Endothelial cell of umbilical vein (primary cell): ENCODE results near the gene KMT5B. TPM values are rescaled to one million over a fixed set of nuclear protein-coding genes. Genes with fewer than 3 reads are reported as not detected.

Source experiments
- BruUV-seq: library from RNA; stranded (reverse); fragments of 400-500 nt; replicated peaks from 2 replicates; lab custom pipeline; 2021; lab: Mats Ljungman, UMichigan
- CTCF ChIA-PET: fragments of 300-600, 350-600 bp; sonication (Branson Sonifier 250); formaldehyde crosslinking; loops from one replicate; lab custom pipeline; 2021; ENCODE audit warnings: antibody characterized with exemption, inconsistent platforms; lab: Charles Lee
- POLR2A ChIA-PET: fragments of 300-600, 350-600 bp; sonication (Branson Sonifier 250); formaldehyde crosslinking; loops from one replicate; lab custom pipeline; 2021; ENCODE audit warnings: antibody characterized with exemption, inconsistent platforms; lab: Charles Lee
- DNase-seq: peaks from one replicate; pipeline ENCODE4 v3.0.0-alpha.2; 2011; ENCODE audit warnings: low read depth, low spot score
- FAIRE-seq: peaks from 2 replicates; lab custom pipeline; 2011; peaks lifted over from hg19 to GRCh38; lab: Jason Lieb, UNC
- H2AFZ ChIP-seq: 2 replicates; pipeline ENCODE4 v1.6.0; 2012; ENCODE audit warnings: low read depth, low read length, control low read depth, inconsistent platforms
- H3K27ac ChIP-seq: 2 replicates; pipeline ENCODE4 v1.5.1; 2011; ENCODE audit warnings: low read depth, mild to moderate bottlenecking, control low read depth, low read length, moderate library complexity; ENCODE audit not compliant: insufficient read depth
- H3K27me3 ChIP-seq, 2 experiments: 2 replicates each; pipeline versions ENCODE4 v1.6.0 to v1.6.1; 2011; ENCODE audit warnings: low read length in 2 of 2, mixed read lengths in 1 of 2; ENCODE audit not compliant: control insufficient read depth in 2 of 2, insufficient read depth in 2 of 2
- H3K36me3 ChIP-seq, 2 experiments: 2 replicates in 1 of 2; 3 replicates in 1 of 2; pipeline ENCODE4 v1.5.1; 2011; ENCODE audit warnings: low read length in 2 of 2, mild to moderate bottlenecking in 1 of 2, moderate library complexity in 1 of 2; ENCODE audit not compliant: control insufficient read depth in 2 of 2, insufficient read depth in 2 of 2; ENCODE audit errors: extremely low read depth in 1 of 2
- H3K4me1 ChIP-seq: 3 replicates; pipeline ENCODE4 v1.5.1; 2011; ENCODE audit warnings: mild to moderate bottlenecking, low read length; ENCODE audit not compliant: control insufficient read depth, insufficient read depth; ENCODE audit errors: extremely low read depth
- H3K4me2 ChIP-seq: 2 replicates; pipeline ENCODE4 v1.6.1; 2011; ENCODE audit warnings: low read length, control low read depth, mixed read lengths; ENCODE audit not compliant: insufficient read depth
- H3K4me3 ChIP-seq, 3 experiments: fragments of 200-600 bp in 1 of 3; sonication (generic), shearing (Covaris generic) in 1 of 3; replicated peaks in 1 of 3; 2 replicates each; pipeline ENCODE4 v1.5.1; 2011 to 2016; ENCODE audit warnings: control low read depth in 3 of 3, low read length in 3 of 3, mild to moderate bottlenecking in 2 of 3, inconsistent platforms in 1 of 3, low read depth in 1 of 3, moderate library complexity in 1 of 3; ENCODE audit not compliant: insufficient read depth in 1 of 3
- H3K79me2 ChIP-seq: 2 replicates; pipeline ENCODE4 v1.6.0; 2012; ENCODE audit warnings: low read length, inconsistent platforms; ENCODE audit not compliant: control insufficient read depth, insufficient read depth
- H3K9ac ChIP-seq: replicated peaks from 2 replicates; pipeline ENCODE3; 2011; ENCODE audit warnings: low read length, control low read depth; ENCODE audit not compliant: insufficient read depth; ENCODE audit errors: extremely low read depth
- H3K9me1 ChIP-seq: replicated peaks from 3 replicates; pipeline ENCODE4 v1.6.0; 2011; ENCODE audit warnings: mild to moderate bottlenecking, low read length; ENCODE audit not compliant: control insufficient read depth, insufficient read depth; ENCODE audit errors: extremely low read depth
- H3K9me3 ChIP-seq: replicated peaks from 2 replicates; pipeline ENCODE4 v1.5.1; 2012; ENCODE audit warnings: low read length, inconsistent platforms; ENCODE audit not compliant: control insufficient read depth, insufficient read depth
- H4K20me1 ChIP-seq: replicated peaks from 2 replicates; pipeline ENCODE3; 2011; ENCODE audit warnings: mild to moderate bottlenecking, low read length; ENCODE audit not compliant: control insufficient read depth, insufficient read depth; ENCODE audit errors: extremely low read depth
- EZH2 ChIP-seq: IDR thresholded peaks from 2 replicates; pipeline ENCODE4 v1.6.1; 2012; ENCODE audit warnings: borderline replicate concordance, low read depth, mild to moderate bottlenecking, moderate library complexity, low read length, inconsistent platforms; ENCODE audit not compliant: severe bottlenecking
- FOS ChIP-seq: IDR thresholded peaks from 2 replicates; pipeline ENCODE4 v1.6.1; 2011; ENCODE audit warnings: mild to moderate bottlenecking, low read length, moderate library complexity, borderline replicate concordance; ENCODE audit not compliant: insufficient read depth
- GATA2 ChIP-seq: IDR thresholded peaks from 2 replicates; pipeline ENCODE4 v1.7.0; 2011; ENCODE audit warnings: low read depth, mild to moderate bottlenecking, moderate library complexity, mixed read lengths, low read length; ENCODE audit not compliant: insufficient read length, insufficient read depth
- JUN ChIP-seq: IDR thresholded peaks from 2 replicates; pipeline ENCODE4 v1.6.1; 2011; ENCODE audit warnings: borderline replicate concordance, low read depth; ENCODE audit not compliant: insufficient read length, insufficient read depth
- MYC ChIP-seq: IDR thresholded peaks from one replicate; pipeline ENCODE4 v1.6.1; 2011; ENCODE audit warnings: mild to moderate bottlenecking, low read depth, low read length
- POLR2A ChIP-seq: IDR thresholded peaks from 2 replicates; pipeline ENCODE4 v1.6.1; 2012; ENCODE audit warnings: low read depth, mild to moderate bottlenecking, control low read depth, low read length
- POLR2AphosphoS5 ChIP-seq: IDR thresholded peaks from 2 replicates; pipeline ENCODE4 v1.6.1; 2012; ENCODE audit warnings: low read depth, mild to moderate bottlenecking, control low read depth, low read length, moderate library complexity; ENCODE audit not compliant: insufficient read depth
- dilution Hi-C: fragments of 300-500 bp; cut with MboI; formaldehyde crosslinking; loops from one replicate; pipeline ENCODE4 v1.15.0; 2019; ENCODE audit warnings: low sequenced_read_pairs; ENCODE audit not compliant: extremely low pct_ligation_motif_present
- intact Hi-C: fragments of 100-400 bp; cut with micrococcal nuclease; formaldehyde crosslinking; loops from one replicate; pipeline ENCODE4 v1.10.0; 2022
- polyA plus RNA-seq, 4 experiments: library from polyadenylated mRNA; depleted of rRNA in 3 of 4; stranded (reverse) in 3 of 4; unstranded in 1 of 4; fragments of >200 nt; gene quantifications; 2 replicates each; pipeline versions ENCODE4 v1.2.1 to v1.2.3, GENCODE V29; 2011 to 2012; ENCODE audit warnings: missing spikeins in 1 of 4
- total RNA-seq: library from RNA; stranded (reverse); gene quantifications from 2 replicates; pipeline ENCODE4 v1.2.3, GENCODE V29; 2021
- TF ChIP-seq, protein P1 (sequence below): IDR thresholded peaks from 2 replicates; pipeline ENCODE4 v1.6.1; 2011; ENCODE audit not compliant: insufficient read depth, insufficient read length
- TF ChIP-seq, protein P2 (sequence below), 2 donors: IDR thresholded peaks; 1 replicate in 1 of 2; 2 replicates in 1 of 2; pipeline ENCODE4 v1.5.1; 2011; ENCODE audit warnings: low read length in 2 of 2, mild to moderate bottlenecking in 2 of 2, moderate library complexity in 2 of 2, control low read depth in 1 of 2, inconsistent platforms in 1 of 2, low read depth in 1 of 2; ENCODE audit not compliant: insufficient read depth in 1 of 2; ENCODE audit errors: extremely low read depth in 1 of 2

Gene KMT5B
- total and polyA plus RNA-seq, 2 donors (not counting 3 experiments of a cell fraction or from before 2014, with no cell fraction given), result 10.1 to 36.3 TPM

DNA sequence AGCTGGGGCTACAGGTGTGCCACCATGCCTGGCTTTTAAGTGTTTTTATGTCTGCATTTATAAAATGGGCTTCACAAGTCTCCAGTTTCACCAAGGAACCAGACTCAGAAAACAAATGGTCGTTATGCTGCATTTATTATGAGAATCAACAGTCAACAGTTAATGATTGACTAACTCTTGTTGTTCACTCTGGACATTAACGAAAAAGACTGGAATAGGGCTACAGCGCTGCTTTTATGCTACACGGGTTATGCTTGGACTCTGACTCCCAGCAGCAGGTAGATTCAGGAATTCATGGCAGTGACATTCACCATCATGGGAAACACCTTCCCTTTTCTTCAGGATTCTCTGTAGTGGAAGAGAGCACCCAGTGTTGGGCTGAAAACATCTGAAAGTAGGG lies 47.5 kb downstream of the KMT5B start:
- Histone ChIP-seq H4K20me1 (no peaks in the 10 kb centered on the region), H3K27ac (no peak overlapping the region), H3K4me2 (no peak overlapping the region), H3K9me1 (no peaks in the 10 kb centered on the region), H3K79me2 (no peaks in the 10 kb centered on the region), H3K4me3 (no peak overlapping the region), H3K9me3 (no peaks in the 10 kb centered on the region), H3K27me3 (no peaks in the 10 kb centered on the region), H3K36me3 (peaks cover 21 to 31% of the 10 kb centered on the region in 2 experiments), H2AFZ (no peak overlapping the region), H3K4me1 (no peaks in the 10 kb centered on the region), H3K9ac (no peak overlapping the region)
- no peak for DNase-seq
- FAIRE-seq, result no peak
- ChIA-PET POLR2A (no interaction called here), CTCF (no interaction called here)
- intact Hi-C loops (no loop called here), dilution Hi-C loops (no loop called here)
- BruUV-seq, result no TSS peak
- no peak for TF ChIP-seq MYC
- no peak for TF ChIP-seq EZH2
- TF ChIP-seq JUN, result no peak
- TF ChIP-seq FOS, result no peak
- no peak for TF ChIP-seq POLR2A
- TF ChIP-seq POLR2AphosphoS5, result no peak
- TF ChIP-seq, protein P1, sequence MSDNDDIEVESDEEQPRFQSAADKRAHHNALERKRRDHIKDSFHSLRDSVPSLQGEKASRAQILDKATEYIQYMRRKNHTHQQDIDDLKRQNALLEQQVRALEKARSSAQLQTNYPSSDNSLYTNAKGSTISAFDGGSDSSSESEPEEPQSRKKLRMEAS, result no peak
- TF ChIP-seq GATA2, result no peak
- TF ChIP-seq, protein P2, sequence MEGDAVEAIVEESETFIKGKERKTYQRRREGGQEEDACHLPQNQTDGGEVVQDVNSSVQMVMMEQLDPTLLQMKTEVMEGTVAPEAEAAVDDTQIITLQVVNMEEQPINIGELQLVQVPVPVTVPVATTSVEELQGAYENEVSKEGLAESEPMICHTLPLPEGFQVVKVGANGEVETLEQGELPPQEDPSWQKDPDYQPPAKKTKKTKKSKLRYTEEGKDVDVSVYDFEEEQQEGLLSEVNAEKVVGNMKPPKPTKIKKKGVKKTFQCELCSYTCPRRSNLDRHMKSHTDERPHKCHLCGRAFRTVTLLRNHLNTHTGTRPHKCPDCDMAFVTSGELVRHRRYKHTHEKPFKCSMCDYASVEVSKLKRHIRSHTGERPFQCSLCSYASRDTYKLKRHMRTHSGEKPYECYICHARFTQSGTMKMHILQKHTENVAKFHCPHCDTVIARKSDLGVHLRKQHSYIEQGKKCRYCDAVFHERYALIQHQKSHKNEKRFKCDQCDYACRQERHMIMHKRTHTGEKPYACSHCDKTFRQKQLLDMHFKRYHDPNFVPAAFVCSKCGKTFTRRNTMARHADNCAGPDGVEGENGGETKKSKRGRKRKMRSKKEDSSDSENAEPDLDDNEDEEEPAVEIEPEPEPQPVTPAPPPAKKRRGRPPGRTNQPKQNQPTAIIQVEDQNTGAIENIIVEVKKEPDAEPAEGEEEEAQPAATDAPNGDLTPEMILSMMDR (IDR thresholded peaks at IDR 0.05; ENCODE audit: extremely low read depth in 1 of 2, insufficient read depth in 1 of 2, low read depth in 1 of 2, low read length in 2 of 2), result no peak
